Endothelial cell of umbilical vein (primary cell): Measurements from ENCODE around the gene NHLRC1. TPM values are rescaled to one million over a fixed set of nuclear protein-coding genes. Genes with fewer than 3 reads are reported as not detected.

Experiments
- BruUV-seq: library from RNA; stranded (reverse); fragments of 400-500 nt; replicated peaks from 2 replicates; lab custom pipeline; 2021; lab: Mats Ljungman, UMichigan
- CTCF ChIA-PET: fragments of 300-600, 350-600 bp; sonication (Branson Sonifier 250); formaldehyde crosslinking; loops from one replicate; lab custom pipeline; 2021; ENCODE audit warnings: antibody characterized with exemption, inconsistent platforms; lab: Charles Lee
- POLR2A ChIA-PET: fragments of 300-600, 350-600 bp; sonication (Branson Sonifier 250); formaldehyde crosslinking; loops from one replicate; lab custom pipeline; 2021; ENCODE audit warnings: antibody characterized with exemption, inconsistent platforms; lab: Charles Lee
- DNase-seq: peaks from one replicate; pipeline ENCODE4 v3.0.0-alpha.2; 2011; ENCODE audit warnings: low read depth, low spot score
- FAIRE-seq: peaks from 2 replicates; lab custom pipeline; 2011; peaks lifted over from hg19 to GRCh38; lab: Jason Lieb, UNC
- H2AFZ ChIP-seq: 2 replicates; pipeline ENCODE4 v1.6.0; 2012; ENCODE audit warnings: low read depth, low read length, control low read depth, inconsistent platforms
- H3K27ac ChIP-seq: 2 replicates; pipeline ENCODE4 v1.5.1; 2011; ENCODE audit warnings: low read depth, mild to moderate bottlenecking, control low read depth, low read length, moderate library complexity; ENCODE audit not compliant: insufficient read depth
- H3K27me3 ChIP-seq, 2 experiments: 2 replicates each; pipeline versions ENCODE4 v1.6.0 to v1.6.1; 2011; ENCODE audit warnings: low read length in 2 of 2, mixed read lengths in 1 of 2; ENCODE audit not compliant: control insufficient read depth in 2 of 2, insufficient read depth in 2 of 2
- H3K36me3 ChIP-seq, 2 experiments: 2 replicates in 1 of 2; 3 replicates in 1 of 2; pipeline ENCODE4 v1.5.1; 2011; ENCODE audit warnings: low read length in 2 of 2, mild to moderate bottlenecking in 1 of 2, moderate library complexity in 1 of 2; ENCODE audit not compliant: control insufficient read depth in 2 of 2, insufficient read depth in 2 of 2; ENCODE audit errors: extremely low read depth in 1 of 2
- H3K4me1 ChIP-seq: 3 replicates; pipeline ENCODE4 v1.5.1; 2011; ENCODE audit warnings: mild to moderate bottlenecking, low read length; ENCODE audit not compliant: control insufficient read depth, insufficient read depth; ENCODE audit errors: extremely low read depth
- H3K4me2 ChIP-seq: 2 replicates; pipeline ENCODE4 v1.6.1; 2011; ENCODE audit warnings: low read length, control low read depth, mixed read lengths; ENCODE audit not compliant: insufficient read depth
- H3K4me3 ChIP-seq, 3 experiments: fragments of 200-600 bp in 1 of 3; sonication (generic), shearing (Covaris generic) in 1 of 3; replicated peaks in 1 of 3; 2 replicates each; pipeline ENCODE4 v1.5.1; 2011 to 2016; ENCODE audit warnings: control low read depth in 3 of 3, low read length in 3 of 3, mild to moderate bottlenecking in 2 of 3, inconsistent platforms in 1 of 3, low read depth in 1 of 3, moderate library complexity in 1 of 3; ENCODE audit not compliant: insufficient read depth in 1 of 3
- H3K79me2 ChIP-seq: 2 replicates; pipeline ENCODE4 v1.6.0; 2012; ENCODE audit warnings: low read length, inconsistent platforms; ENCODE audit not compliant: control insufficient read depth, insufficient read depth
- H3K9ac ChIP-seq: replicated peaks from 2 replicates; pipeline ENCODE3; 2011; ENCODE audit warnings: low read length, control low read depth; ENCODE audit not compliant: insufficient read depth; ENCODE audit errors: extremely low read depth
- H3K9me1 ChIP-seq: replicated peaks from 3 replicates; pipeline ENCODE4 v1.6.0; 2011; ENCODE audit warnings: mild to moderate bottlenecking, low read length; ENCODE audit not compliant: control insufficient read depth, insufficient read depth; ENCODE audit errors: extremely low read depth
- H3K9me3 ChIP-seq: replicated peaks from 2 replicates; pipeline ENCODE4 v1.5.1; 2012; ENCODE audit warnings: low read length, inconsistent platforms; ENCODE audit not compliant: control insufficient read depth, insufficient read depth
- H4K20me1 ChIP-seq: replicated peaks from 2 replicates; pipeline ENCODE3; 2011; ENCODE audit warnings: mild to moderate bottlenecking, low read length; ENCODE audit not compliant: control insufficient read depth, insufficient read depth; ENCODE audit errors: extremely low read depth
- CTCF ChIP-seq, 2 donors: IDR thresholded peaks; 1 replicate in 1 of 2; 2 replicates in 1 of 2; pipeline ENCODE4 v1.5.1; 2011; ENCODE audit warnings: low read length in 2 of 2, mild to moderate bottlenecking in 2 of 2, moderate library complexity in 2 of 2, control low read depth in 1 of 2, inconsistent platforms in 1 of 2, low read depth in 1 of 2; ENCODE audit not compliant: insufficient read depth in 1 of 2; ENCODE audit errors: extremely low read depth in 1 of 2
- EZH2 ChIP-seq: IDR thresholded peaks from 2 replicates; pipeline ENCODE4 v1.6.1; 2012; ENCODE audit warnings: borderline replicate concordance, low read depth, mild to moderate bottlenecking, moderate library complexity, low read length, inconsistent platforms; ENCODE audit not compliant: severe bottlenecking
- FOS ChIP-seq: IDR thresholded peaks from 2 replicates; pipeline ENCODE4 v1.6.1; 2011; ENCODE audit warnings: mild to moderate bottlenecking, low read length, moderate library complexity, borderline replicate concordance; ENCODE audit not compliant: insufficient read depth
- GATA2 ChIP-seq: IDR thresholded peaks from 2 replicates; pipeline ENCODE4 v1.7.0; 2011; ENCODE audit warnings: low read depth, mild to moderate bottlenecking, moderate library complexity, mixed read lengths, low read length; ENCODE audit not compliant: insufficient read length, insufficient read depth
- JUN ChIP-seq: IDR thresholded peaks from 2 replicates; pipeline ENCODE4 v1.6.1; 2011; ENCODE audit warnings: borderline replicate concordance, low read depth; ENCODE audit not compliant: insufficient read length, insufficient read depth
- MAX ChIP-seq: IDR thresholded peaks from 2 replicates; pipeline ENCODE4 v1.6.1; 2011; ENCODE audit not compliant: insufficient read depth, insufficient read length
- MYC ChIP-seq: IDR thresholded peaks from one replicate; pipeline ENCODE4 v1.6.1; 2011; ENCODE audit warnings: mild to moderate bottlenecking, low read depth, low read length
- POLR2A ChIP-seq: IDR thresholded peaks from 2 replicates; pipeline ENCODE4 v1.6.1; 2012; ENCODE audit warnings: low read depth, mild to moderate bottlenecking, control low read depth, low read length
- POLR2AphosphoS5 ChIP-seq: IDR thresholded peaks from 2 replicates; pipeline ENCODE4 v1.6.1; 2012; ENCODE audit warnings: low read depth, mild to moderate bottlenecking, control low read depth, low read length, moderate library complexity; ENCODE audit not compliant: insufficient read depth
- dilution Hi-C: fragments of 300-500 bp; cut with MboI; formaldehyde crosslinking; loops from one replicate; pipeline ENCODE4 v1.15.0; 2019; ENCODE audit warnings: low sequenced_read_pairs; ENCODE audit not compliant: extremely low pct_ligation_motif_present
- intact Hi-C: fragments of 100-400 bp; cut with micrococcal nuclease; formaldehyde crosslinking; loops from one replicate; pipeline ENCODE4 v1.10.0; 2022
- polyA plus RNA-seq, 4 experiments: library from polyadenylated mRNA; depleted of rRNA in 3 of 4; stranded (reverse) in 3 of 4; unstranded in 1 of 4; fragments of >200 nt; gene quantifications; 2 replicates each; pipeline versions ENCODE4 v1.2.1 to v1.2.3, GENCODE V29; 2011 to 2012; ENCODE audit warnings: missing spikeins in 1 of 4
- total RNA-seq: library from RNA; stranded (reverse); gene quantifications from 2 replicates; pipeline ENCODE4 v1.2.3, GENCODE V29; 2021

Gene NHLRC1
- total and polyA plus RNA-seq, 2 donors (not counting 3 experiments of a cell fraction or from before 2014, with no cell fraction given): 1.7 to 2.3 TPM

GRCh38 chr6:18119236-18119635 lies 3.2 kb downstream of the NHLRC1 start:
- H4K20me1 ChIP-seq: no peaks in the 10 kb centered on the region
- H3K27ac ChIP-seq: no peak overlapping the region
- intact Hi-C loops: no loop called here
- CTCF ChIA-PET: no interaction called here
- H3K4me2 ChIP-seq: no peak overlapping the region
- H3K4me3 ChIP-seq: no peak overlapping the region
- H3K9ac ChIP-seq: no peak overlapping the region
- no peak overlapping the region for H2AFZ ChIP-seq
- no peaks in the 10 kb centered on the region for H3K9me1 ChIP-seq
- H3K9me3 ChIP-seq: no peaks in the 10 kb centered on the region
- peaks cover 5% of the 10 kb centered on the region for H3K4me1 ChIP-seq
- no TSS peak for BruUV-seq
- dilution Hi-C loops: no loop called here
- POLR2A ChIA-PET: no interaction called here
- FAIRE-seq (no peak), DNase-seq (no peak)
- H3K79me2 ChIP-seq: no peaks in the 10 kb centered on the region
- no peaks in the 10 kb centered on the region for H3K36me3 ChIP-seq
- TF ChIP-seq MAX (no peak), JUN (no peak), POLR2A (no peak), POLR2AphosphoS5 (no peak), CTCF (IDR thresholded peaks at IDR 0.05; ENCODE audit: extremely low read depth in 1 of 2, insufficient read depth in 1 of 2, low read depth in 1 of 2, low read length in 2 of 2) (no peak), EZH2 (no peak), FOS (no peak), MYC (no peak), GATA2 (no peak)
- no peaks in the 10 kb centered on the region for H3K27me3 ChIP-seq
